ENCODE measurements around the gene ADAMTSL5.
"Not testable (repeated sequence)": the region's sequence is repeated elsewhere in the genome, so short reads cannot be mapped to it uniquely, and the experiment has no call there.

ADAMTSL5 gene

DNA sequence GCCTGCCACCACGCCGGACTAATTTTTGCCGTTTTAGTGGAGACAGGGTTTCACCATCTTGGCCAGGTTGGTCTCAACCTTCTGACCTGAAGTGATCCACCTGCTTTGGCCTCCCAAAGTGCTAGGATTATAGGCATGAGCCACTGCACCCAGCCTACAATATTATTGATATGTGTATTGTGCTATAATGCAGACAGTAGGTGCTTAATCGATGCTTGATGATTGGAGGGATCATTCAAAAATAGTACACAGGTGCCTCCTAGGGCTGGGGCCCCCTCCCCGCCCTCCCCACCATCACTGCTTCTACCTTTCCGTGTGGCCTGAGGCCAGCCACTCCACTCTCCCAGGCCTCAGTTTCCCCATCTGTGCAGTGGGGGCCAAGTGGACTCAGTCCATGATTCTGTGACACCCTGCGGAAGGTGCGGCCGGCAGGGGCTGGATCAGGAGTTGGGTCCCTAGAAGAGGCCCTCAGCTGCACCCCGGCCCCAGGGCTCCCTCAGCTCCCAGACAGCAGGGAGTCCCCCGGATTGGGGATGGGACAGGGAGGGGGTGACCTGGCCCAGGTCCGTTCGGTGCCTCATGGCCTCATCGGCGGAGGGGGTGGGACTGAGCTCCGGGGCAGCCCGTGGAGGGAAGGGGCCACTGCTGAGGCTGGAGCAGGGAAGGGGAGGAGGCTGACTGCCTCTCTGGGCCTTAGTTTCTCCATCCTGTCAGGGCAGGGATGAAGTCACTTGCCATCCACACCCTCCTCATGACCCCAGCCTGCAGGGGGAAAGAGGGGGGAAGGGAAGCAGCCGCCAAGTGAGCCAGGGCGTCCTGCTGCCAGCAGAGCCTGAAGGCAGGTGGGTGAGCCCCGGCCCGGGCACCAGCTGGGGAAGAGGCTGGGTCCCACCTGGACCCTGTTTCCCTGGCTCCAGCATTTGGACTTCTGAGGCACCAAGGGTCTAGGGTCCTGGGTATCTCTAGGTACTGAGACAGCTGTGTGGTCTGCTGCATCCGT lies 1.2 kb downstream of the ADAMTSL5 start:
- DNase-seq, result no peak

DNA sequence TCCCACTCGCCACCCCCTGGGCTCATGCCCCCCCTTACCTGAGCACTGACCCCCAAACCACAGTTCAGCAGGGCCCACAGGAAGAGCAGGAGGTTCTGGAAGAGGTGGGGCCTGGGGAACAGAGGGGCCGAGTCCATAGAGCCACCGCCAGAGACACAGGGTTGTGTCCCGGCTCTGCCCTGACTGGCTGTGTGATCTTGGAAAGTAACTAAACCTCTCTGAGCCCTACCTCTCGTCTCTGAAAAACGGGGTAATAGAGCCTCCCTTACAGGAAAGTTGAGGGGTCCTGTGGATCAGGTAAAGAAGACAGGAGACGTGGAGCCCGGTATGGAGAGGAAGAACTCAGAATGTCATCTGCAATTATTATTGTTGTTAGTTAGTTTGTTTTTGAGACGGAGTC lies 2.0 kb downstream of the ADAMTSL5 start:
- no peak for DNase-seq

- no peak for DNase-seq
Observed at GRCh38 chr19:1510442-1510806, 2.4 kb downstream of the ADAMTSL5 start.

DNA sequence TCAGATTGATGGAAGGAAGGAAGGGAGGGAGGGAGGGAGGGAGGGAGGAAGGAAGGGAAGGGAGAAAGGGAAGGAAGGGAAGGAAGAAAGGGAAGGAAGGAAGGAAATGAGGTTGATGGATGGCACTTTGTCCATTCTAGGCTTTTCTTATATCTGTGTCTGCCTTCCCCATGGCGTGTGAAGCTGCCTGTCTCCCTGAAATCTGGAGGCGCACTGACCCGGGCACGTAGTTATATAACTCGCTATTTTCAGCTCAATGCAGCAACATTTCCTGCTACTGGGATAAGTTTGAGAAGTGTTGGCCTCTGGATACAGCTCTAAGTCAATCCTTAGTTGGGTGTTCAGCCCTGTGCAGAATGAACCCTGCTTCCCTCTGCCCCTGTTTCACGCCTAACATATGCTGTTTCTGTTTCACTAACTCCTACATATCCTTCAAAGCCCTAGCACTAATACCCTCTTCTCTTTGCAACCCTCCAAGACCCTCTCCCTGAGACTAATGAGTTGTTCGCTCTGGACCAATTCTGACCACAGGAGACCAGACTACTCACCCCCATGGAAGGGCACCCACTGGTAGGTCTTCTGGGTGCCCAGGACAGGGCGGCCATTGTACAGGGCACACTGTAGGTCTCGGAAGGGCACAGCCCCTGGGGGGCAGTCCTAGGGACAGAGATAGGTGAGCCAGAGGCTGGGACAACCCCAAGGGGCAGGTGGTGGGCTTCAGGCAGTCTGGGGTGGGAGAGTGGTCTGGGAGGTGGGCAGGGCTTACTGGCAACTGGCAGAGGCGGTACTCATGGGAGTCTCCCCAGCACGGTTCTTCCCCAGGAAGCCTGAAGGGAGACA lies 3.0 kb downstream of the ADAMTSL5 start:
- no peak for DNase-seq

DNA sequence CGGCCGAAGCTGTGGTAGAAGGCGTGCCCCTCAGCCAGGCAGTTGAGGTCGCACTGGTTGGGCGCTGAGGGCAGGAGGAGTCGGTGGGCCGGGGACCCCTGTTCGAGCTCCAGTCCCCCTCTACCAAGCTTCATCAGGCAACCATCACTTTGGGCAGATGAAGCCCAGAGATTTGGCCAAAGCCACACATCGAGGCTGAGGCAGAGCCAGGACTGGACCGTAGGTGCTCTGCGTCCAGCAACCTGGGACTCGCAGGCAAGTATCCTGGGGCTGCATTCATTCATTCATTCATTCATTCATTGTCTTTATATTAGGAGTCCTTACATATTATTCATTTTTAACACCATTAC lies 4.3 kb downstream of the ADAMTSL5 start:
- DNase-seq, result no peak

DNA sequence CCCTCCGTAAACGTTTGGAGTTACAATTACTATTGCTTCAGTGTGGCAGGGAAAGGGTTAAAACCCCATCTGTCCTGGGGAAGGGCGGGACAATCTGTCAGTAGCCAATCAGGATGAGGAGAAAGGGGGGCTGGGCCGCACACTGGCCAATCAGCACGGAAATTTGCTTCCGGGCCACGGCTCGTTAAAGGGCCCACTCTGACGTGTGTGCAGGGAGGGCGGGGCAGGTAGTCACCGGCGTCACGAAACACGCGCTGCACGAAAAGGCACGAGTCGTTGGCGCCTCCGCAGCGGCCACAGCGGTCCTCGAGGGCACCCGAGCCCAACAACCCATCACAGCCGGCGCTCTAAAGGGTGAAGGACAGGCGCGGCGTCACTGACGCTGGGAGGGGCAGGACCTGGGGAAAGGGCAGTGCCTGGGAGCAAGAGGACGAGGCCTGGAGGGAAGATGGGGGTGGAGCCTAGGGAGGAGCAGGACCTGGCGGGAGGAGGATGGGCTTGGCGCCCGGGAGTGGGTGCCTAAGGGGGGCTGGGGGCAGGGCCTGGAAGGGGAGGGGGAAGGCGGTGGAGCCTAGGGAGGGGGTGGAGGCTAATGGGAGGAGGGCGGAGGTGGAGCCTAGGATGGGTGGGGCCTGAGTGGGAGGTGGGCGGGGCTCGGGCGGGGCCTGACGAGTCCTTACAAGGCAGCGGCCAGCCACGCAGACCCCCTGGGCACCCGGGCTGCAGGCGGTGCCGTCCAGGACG lies 4.9 kb downstream of the ADAMTSL5 start:
- peak; percentile 93 for DNase-seq

GRCh38 chr19:1507192-1507660 lies 5.6 kb downstream of the ADAMTSL5 start:
- DNase-seq, result no peak

GRCh38 chr19:1505991-1506881 lies 6.6 kb downstream of the ADAMTSL5 start:
- DNase-seq, result no peak

- no peak for DNase-seq
Observed at GRCh38 chr19:1505012-1505411, 7.8 kb downstream of the ADAMTSL5 start.

GRCh38 chr19:1503925-1504773 lies 8.7 kb downstream of the ADAMTSL5 start:
- DNase-seq, result no peak

DNA sequence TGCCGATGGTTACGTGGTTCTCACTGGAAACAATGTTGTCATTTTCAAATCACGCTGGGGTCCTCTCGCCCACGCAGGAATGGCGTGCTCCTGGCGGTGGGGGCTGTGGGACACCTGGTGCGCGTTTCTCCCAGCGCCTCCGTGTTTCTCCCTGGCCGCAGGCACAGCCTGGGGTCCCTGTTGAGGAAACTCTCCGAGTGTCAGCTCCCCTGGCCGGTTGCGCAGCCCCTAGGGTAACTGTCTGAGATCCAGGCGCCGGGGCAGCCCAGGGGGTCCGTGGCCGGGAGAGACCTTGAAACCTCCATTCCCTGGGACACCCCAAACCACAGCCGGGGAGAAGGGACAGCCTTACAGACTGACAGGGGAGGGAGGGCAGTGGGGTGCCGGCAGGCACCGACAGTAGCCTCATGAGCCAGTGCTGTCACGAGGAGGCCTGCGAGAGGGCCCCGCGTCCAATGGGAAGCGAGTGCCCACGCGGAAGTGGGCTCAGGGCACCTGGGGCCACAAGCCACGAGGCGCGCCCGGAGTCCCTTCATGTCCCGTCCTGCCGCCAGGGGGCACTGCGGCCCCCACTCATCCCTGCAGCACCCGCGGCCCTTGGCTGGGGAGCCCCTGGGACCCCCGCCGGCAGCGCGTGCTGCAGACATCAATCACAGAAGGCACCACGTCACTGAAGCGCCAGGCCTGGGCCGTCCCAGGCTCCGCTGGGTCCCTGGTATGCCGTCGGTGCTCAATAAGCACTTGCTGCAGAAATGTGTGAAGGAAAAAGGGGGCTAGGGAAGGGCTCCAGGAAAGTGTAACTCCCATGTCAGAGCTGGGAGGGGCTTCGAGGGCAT lies 9.5 kb downstream of the ADAMTSL5 start:
- DNase-seq, result peak; percentile 35

DNA sequence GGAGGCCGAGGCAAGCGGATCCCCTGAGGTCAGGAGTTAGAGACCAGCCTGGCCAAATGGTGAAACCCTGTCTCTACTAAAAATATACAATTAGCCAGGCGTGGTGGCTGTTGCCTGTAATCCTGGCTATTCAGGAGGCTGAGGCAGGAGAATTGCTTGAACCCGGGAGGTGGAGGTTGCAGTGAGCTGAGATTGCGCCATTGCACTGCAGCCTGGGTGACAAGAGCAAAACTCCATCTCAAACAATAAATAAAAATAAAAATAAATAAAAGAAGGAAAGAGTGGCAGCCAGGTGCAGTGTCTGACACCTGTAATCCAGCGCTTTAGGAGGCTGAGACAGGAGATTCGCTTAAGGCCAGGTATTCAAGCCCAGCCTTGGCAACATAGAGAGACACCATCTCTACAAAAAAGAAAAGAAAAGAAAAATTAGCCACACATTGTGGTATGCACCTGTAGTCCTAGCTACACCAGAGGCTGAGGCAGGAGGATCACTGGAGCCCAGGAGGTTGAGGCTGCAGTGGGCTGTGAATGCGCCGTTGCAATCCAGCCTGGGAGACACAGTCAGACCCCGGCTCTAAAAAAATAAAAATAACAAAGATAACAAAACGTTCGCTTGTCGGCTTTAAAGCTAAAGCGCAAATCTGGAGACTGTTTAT lies 10.3 kb downstream of the ADAMTSL5 start:
- no peak for DNase-seq

DNA sequence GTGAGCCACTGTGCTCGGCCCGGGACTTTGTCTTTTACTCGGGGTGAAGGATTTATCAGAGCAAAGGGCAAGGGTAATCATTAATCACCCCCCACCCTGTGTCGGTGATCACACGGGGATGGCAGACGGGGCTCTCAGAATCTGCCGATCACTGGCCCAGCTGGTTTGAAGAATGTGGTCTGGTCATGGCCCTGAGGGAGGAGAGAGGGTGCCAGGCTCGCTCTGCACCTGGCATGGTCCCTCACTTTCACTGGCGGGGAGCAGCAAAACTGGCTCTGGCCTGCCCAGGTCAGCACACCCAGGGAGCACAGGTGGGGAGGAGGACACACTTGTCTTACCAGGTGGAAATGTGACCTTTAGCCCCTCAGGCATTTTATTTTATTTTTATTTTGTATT lies 11.6 kb downstream of the ADAMTSL5 start:
- peak; percentile 63 for DNase-seq

GRCh38 chr19:1499231-1499630 lies 13.6 kb downstream of the ADAMTSL5 start:
- DNase-seq, result not testable (repeated sequence)

DNA sequence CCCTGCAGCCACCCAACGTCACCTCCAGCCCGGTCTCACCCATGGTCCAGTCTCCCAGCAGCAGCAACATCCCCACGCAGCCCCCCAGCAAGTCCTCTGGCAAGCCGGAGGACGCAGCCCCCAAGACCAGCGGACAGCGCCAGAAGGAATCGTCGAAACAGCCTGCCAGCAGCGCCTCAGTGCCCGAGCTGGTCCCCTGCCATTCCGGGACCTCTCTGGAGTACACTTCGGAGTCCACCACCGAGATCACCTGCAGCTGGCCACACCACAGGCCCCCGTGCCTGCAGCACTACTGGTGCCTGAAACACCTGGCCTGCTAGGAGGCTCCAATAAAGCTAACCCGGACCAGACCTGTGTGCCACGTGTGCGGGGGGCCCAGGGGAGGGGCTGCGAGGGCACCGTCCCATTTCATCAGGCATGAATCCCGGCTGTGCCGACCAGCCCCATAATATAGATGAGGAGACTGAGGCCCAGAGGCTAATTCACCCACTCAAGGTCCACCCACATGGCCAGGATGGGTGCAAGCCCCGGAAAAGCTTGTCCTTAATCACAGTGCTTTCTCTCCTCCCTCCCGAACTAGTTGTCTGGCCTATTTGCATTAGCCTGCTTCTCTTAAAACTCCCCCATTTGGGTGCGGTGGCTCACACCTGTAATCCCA lies 15.1 kb downstream of the ADAMTSL5 start:
- DNase-seq, result no peak

GRCh38 chr19:1496714-1497577 lies 15.9 kb downstream of the ADAMTSL5 start:
- DNase-seq, result peak; percentile 34

GRCh38 chr19:1495799-1496713 lies 16.8 kb downstream of the ADAMTSL5 start:
- peak; percentile 73 for DNase-seq

All from DMS53 (cell line).